GM19240 (cell line): ENCODE data around the gene TTLL12.

Experiments used
- DNase-seq: peaks from one replicate; pipeline ENCODE4 v3.0.0; 2011; ENCODE audit warnings: low spot score; ENCODE audit not compliant: insufficient read length

Gene TTLL12

DNA sequence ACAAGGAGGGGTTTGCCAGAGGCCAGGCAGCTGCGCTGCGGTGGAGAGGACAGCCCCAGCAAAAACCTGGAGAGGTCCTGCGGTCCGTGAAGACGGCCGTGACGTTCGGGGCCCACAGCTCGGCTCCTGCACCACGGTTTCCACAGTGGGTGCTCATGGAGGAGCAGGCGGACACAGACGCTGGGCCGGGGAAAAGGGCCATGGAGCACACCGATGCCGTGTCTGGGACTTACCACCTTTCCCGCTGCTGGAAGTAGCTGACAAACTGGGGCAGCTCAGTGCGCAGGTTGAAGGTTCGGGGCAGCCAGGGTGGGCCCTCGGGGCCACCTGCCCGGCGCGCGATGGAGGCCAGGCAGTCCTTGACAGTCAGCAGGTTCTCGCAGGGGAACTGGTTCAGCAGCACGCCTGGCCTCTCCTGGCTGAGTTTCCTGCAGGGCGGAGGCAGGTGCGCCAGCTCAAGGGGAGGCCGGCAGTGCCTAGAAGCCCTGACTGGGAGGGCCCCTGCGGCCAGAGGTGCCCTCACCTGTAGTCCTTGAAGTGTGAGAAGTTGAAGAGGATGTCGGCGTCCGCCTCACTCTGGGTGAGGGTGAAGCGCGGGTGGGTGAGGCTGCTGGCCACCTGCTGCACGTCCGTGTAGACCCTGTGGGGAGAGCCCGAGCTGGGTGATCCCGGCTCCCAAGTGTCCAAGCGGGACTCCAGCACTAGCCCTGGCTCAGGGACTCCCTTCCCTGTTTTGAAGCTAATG lies 12.8 kb downstream of the TTLL12 start:
- no peak for DNase-seq

DNA sequence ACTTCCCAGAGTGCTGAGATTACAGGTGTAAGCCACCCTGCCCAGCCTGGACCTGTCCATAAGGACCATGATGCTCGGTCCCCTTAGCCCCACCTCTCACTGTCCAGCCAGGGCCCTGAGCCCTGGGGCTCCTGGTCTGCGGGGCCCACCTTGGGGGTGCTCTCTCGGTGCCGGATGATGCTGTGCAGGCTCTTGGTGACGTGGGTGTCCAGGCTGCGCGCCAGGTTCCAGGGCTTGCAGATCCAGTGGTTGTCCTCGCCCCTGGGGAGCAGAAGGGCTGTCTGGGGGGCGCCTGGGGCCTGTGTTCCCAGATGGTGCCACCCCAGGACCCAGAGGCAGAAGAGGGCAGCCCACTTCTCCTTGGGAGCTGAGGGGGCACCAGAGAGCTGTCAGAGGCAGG lies 13.4 kb downstream of the TTLL12 start:
- DNase-seq = no peak

DNA sequence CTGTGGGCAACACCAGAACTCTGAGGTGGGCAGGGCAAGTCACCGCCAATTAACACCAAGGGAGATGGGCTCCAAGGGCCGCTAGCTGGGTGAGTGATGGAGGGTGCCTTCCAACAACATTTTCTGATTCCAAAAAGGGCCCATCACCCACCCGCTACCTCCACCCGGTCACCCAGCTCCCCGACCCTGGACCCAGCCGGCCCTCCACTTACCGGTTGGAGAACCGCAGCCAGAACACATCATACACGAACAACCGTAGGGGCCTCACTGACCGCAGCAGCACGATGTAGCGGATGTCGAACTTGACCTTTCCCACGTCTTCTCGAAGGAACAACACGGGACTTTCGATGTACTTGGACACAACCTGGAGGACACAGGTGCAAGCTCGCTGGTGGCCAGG lies 14.7 kb downstream of the TTLL12 start:
- no peak for DNase-seq

- no peak for DNase-seq
These were observed 15.3 kb downstream of the TTLL12 start for GRCh38 chr22:43171607-43172006.

GRCh38 chr22:43171019-43171491 lies 15.9 kb downstream of the TTLL12 start:
- no peak for DNase-seq

- DNase-seq = no peak
These were observed 16.8 kb downstream of the TTLL12 start for GRCh38 chr22:43170131-43170480.

GRCh38 chr22:43169310-43170130 lies 17.4 kb downstream of the TTLL12 start:
- no peak for DNase-seq

DNA sequence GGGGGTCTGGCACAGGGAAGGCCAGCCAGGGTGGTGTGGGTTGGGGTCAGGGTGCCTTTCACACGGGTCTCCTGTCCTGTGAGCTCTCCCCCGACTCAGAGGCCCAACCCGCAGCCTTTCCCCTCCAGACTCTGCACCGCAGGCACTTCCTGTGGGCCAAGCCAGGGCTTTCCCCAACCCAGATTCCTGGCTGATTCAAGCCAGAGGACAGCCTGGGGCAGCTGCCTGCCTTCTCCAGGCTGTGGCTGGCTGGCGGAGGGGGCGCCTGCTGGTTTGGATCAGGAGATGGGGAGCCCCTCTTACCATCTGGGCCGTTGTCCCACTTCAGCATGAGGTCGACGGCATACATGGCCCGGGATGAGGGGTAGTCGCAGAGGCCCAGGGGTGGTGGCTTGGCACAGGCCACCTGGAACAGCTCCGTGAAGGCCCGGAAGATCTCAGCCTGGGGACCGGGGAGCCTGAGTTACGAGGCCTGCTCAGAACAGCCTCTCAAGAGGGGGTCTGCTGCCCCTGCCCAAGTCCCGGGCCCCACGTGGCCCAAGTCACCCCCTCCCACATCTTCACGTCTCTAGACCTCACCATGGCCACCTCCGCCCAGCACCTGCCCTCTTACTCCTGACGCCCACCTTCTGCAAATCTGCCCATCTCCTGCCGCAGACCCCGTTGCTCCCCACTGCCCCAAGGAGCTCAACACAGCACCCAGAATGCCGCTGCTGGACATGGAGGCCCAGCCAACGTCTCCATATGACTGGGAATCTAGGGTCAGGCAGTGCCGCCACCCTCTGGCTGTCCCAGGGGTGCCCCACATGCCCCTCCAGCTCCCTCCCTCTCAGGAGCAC lies 18.2 kb downstream of the TTLL12 start:
- no peak for DNase-seq

GRCh38 chr22:43167001-43167589 lies 19.8 kb downstream of the TTLL12 start:
- DNase-seq = no peak

GRCh38 chr22:43166132-43166930 lies 20.6 kb downstream of the TTLL12 start:
- no peak for DNase-seq

DNA sequence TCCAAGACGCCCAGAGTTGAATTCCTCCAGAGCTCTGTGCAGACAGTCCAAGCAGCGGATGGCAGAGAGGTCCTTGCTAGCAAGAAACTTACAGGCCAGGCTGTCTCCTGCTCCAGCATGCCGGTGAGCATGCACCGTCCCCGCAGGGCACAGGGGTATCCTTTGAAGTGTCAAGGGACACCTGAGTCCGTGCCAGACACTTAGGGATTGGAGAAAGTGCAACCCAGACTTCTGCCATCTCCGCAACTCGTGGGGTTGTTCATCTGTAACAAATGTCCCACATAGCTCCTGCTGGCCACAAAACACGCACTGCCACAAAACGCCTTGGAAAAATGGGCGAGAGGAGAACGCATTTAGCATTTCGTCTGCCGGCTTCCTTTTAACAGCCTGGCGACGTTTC lies 22.3 kb downstream of the TTLL12 start:
- DNase-seq = no peak

DNA sequence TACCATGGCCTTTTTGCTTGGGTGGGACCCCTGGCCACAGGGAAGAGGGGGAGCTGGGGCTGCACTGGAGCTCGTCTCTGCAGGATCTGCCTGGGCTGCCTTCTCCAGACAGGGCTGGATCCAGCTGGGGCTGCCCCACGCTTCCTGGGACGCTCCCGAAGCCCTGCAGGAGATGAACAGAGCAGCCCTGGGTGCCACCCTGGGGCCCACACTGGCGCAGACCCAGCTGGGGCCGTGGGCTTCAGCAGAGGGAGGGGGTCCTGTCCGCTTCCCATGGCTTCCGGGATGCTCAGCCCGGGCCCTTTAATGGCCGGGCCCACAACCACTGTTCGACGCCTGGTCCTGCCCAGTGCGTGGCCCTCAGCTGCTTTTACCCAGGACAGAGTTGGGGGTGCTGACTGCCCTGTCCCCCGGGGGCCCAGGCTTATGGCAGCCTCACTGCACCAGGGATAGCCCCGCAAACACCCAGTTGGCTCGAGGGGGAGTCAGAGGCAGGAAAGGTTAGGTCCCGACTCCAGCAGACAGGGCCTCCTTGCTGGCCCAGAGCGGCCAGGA lies 23.6 kb downstream of the TTLL12 start:
- DNase-seq = no peak

DNA sequence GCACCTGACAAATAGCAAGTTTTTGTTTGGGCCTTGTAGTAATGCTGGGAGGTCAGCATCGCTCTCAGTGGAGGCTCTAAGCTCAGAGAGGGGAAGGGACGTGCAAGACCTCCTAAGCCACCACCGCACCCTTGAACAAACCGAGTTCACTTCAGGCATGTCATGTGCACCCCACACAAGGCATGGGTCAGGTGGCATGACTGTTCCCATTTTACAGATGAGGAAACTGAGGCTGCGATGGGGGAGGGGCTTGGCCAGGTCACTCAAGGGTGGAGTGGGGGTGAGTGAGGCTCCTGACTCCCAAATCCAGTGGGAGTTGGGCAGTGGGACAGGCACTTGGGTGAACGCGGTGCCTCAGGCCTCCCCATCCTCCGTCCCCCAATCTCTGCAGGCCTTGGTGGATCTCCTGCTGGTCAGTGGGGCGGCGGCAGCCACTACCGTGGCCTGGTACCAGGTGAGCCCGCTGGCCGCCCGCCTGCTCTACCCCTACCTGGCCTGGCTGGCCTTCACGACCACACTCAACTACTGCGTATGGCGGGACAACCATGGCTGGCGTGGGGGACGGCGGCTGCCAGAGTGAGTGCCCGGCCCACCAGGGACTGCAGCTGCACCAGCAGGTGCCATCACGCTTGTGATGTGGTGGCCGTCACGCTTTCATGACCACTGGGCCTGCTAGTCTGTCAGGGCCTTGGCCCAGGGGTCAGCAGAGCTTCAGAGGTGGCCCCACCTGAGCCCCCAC lies 24.4 kb downstream of the TTLL12 start:
- DNase-seq = no peak

DNA sequence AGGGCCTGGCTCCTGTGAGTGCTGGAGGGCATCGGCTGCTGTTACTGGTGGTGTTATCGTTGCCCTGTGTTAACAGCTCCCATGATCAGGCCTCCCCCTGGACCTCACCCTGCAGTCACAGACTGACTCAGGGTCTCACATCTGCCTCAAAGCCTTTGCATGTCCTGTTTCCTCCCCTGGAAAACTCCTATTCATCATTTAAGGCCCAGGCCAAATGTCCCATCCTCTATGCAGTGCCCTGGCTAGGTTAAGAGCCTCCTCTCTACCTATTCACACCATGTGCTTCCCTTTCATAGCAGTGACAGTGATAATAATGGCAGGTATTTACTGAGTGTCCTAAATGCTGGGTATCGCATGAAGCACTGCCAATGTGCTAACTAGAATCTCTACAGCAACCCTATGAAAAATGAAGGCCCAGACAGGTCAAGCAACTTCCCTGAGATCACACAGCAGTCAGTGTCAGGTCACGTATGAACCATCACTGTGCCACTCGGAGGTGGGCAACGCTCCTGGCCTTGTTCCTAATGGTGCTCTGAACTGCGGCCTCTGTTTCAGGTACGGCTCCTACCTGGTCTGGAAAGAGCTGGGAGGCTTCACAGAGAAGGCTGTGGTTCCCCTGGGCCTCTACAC lies 26.3 kb downstream of the TTLL12 start:
- DNase-seq = no peak

GRCh38 chr22:43159484-43160178 lies 27.3 kb downstream of the TTLL12 start:
- no peak for DNase-seq

DNA sequence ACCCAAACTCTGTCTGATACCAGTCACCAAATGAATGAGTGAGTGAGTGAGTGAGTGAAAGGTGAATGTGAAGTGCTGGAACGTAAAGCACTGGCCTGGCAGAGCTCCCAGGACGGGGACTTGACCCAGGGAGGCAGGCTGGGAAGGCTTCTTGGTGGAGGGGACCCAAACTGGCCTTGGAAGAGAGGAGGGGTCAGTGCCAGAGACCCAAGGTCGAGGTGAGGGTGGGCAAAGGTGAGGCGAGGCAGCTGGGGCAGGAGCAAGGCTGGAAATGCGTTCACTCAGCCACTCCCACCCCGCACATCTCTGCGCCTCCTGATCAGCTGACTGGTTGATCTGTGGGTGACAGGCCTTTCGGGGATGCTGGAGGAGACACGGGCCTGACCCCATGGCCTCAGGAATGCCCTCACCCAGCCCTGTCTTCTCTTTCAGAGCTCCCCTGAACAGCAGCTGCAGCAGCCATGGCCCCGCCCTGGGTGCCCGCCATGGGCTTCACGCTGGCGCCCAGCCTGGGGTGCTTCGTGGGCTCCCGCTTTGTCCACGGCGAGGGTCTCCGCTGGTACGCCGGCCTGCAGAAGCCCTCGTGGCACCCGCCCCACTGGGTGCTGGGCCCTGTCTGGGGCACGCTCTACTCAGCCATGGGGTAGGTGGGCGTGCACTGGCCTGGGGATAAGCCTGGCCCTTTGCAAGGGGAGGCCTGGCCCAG lies 28.0 kb downstream of the TTLL12 start:
- no peak for DNase-seq

DNA sequence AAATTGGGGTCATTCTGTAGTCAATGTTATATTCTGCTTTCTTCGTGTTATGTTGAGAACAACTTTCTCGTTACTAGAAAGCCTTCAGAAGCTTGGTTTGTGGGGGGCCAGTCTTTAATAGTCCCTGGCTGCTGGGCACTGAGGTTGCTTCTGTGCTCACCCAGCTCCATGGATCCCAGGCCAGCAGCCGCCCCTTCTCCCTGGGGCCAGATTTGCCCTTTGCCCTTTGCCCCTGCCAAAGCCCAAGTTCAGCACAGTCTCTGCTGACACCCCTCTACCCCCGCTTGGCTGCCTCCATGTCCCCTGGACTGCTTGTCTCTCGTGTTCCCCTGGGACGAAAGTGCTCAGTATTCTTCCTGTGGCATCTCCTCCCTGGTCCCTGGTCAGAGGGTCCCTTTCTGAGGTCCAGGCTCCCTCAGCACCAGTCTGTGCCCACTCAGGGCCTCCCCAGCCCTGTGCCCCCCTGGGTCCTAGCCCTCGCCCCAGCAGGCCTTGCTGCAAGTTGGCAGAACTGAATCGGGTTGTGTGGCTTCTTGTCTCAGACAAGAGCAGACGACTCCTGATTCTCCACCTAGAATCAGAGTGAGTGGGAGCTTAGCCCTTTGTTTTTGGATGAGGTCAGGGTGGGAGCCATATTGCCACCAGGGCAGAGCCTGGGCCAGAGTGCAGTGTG lies 28.9 kb downstream of the TTLL12 start:
- DNase-seq = no peak
